LNCaP clone FGC (cell line): ENCODE results near the gene LYST.
"Not testable (repeated sequence)": the region's sequence is repeated elsewhere in the genome, so short reads cannot be mapped to it uniquely, and the experiment has no call there.

Experiments
- DNase-seq: peaks from one replicate; pipeline ENCODE4 v3.0.0-alpha.2; 2011; ENCODE audit warnings: low read depth
- H3K4me3 ChIP-seq: 2 replicates; pipeline ENCODE4 v1.5.1; 2011; ENCODE audit warnings: mild to moderate bottlenecking, low read depth, low read length, control low read depth
- CTCF ChIP-seq: IDR thresholded peaks from 2 replicates; pipeline ENCODE4 v1.5.1; 2012; ENCODE audit warnings: mild to moderate bottlenecking; ENCODE audit not compliant: control insufficient read depth, insufficient read depth; ENCODE audit errors: extremely low read depth

The LYST gene

GRCh38 chr1:235858766-235859165, 7.9 kb downstream of the LYST start:
- DNase-seq: no peak
- no peak for TF ChIP-seq CTCF
- no peak overlapping the region for H3K4me3 ChIP-seq

GRCh38 chr1:235857756-235858155, 8.9 kb downstream of the LYST start:
- DNase-seq: no peak
- TF ChIP-seq CTCF: no peak
- no peak overlapping the region for H3K4me3 ChIP-seq

- no peak for DNase-seq
- H3K4me3 ChIP-seq: no peak overlapping the region
- no peak for TF ChIP-seq CTCF
Measured at GRCh38 chr1:235855811-235856429, 10.8 kb downstream of the LYST start.

- no peak for TF ChIP-seq CTCF
- DNase-seq: no peak
- no peak overlapping the region for H3K4me3 ChIP-seq
Measured at GRCh38 chr1:235854347-235854746, 12.4 kb downstream of the LYST start.

GRCh38 chr1:235853653-235854052, 13.1 kb downstream of the LYST start:
- TF ChIP-seq CTCF: no peak
- DNase-seq: no peak
- H3K4me3 ChIP-seq: no peak overlapping the region

GRCh38 chr1:235852887-235853286, 13.8 kb downstream of the LYST start:
- no peak for DNase-seq
- H3K4me3 ChIP-seq: no peak overlapping the region
- no peak for TF ChIP-seq CTCF

- DNase-seq: no peak
- no peak for TF ChIP-seq CTCF
- H3K4me3 ChIP-seq: no peak overlapping the region
Measured at GRCh38 chr1:235851939-235852338, 14.8 kb downstream of the LYST start.

GRCh38 chr1:235848251-235848650, 18.5 kb downstream of the LYST start:
- DNase-seq, H3K4me3 ChIP-seq: not testable (repeated sequence)

GRCh38 chr1:235845656-235846107, 21.0 kb downstream of the LYST start:
- H3K4me3 ChIP-seq, DNase-seq: not testable (repeated sequence)
